ENCODE measurements around the gene CDH7.

CDH7 gene

GRCh38 chr18:65769652-65770051, 18.8 kb downstream of the CDH7 start:
- no peak for TF ChIP-seq CTCF (IDR thresholded peaks at IDR 0.05)

- no peak for TF ChIP-seq CTCF (IDR thresholded peaks at IDR 0.05)
Measured at GRCh38 chr18:65786474-65786873, 35.7 kb downstream of the CDH7 start.

GRCh38 chr18:65788373-65788772, 37.6 kb downstream of the CDH7 start:
- peak; percentile 71 for TF ChIP-seq CTCF (IDR thresholded peaks at IDR 0.05)

GRCh38 chr18:65790604-65791003, 39.8 kb downstream of the CDH7 start:
- no peak for TF ChIP-seq CTCF (IDR thresholded peaks at IDR 0.05)

GRCh38 chr18:65791719-65792118, 40.9 kb downstream of the CDH7 start:
- no peak for TF ChIP-seq CTCF (IDR thresholded peaks at IDR 0.05)

GRCh38 chr18:65792456-65793074, 41.8 kb downstream of the CDH7 start:
- peak; percentile 16; the same call in 1 of the 2 replicates for TF ChIP-seq CTCF (IDR thresholded peaks at IDR 0.05)

- no peak for TF ChIP-seq CTCF (IDR thresholded peaks at IDR 0.05)
Measured at GRCh38 chr18:65808759-65809158, 57.9 kb downstream of the CDH7 start.

GRCh38 chr18:65811307-65811706, 60.5 kb downstream of the CDH7 start:
- no peak for TF ChIP-seq CTCF (IDR thresholded peaks at IDR 0.05)
